Peyer's patch (tissue), 4 donors: ENCODE measurements around the gene SSTR5.

Source experiments
- CTCF ChIP-seq, 6 experiments: fragments of 450-650 bp in 4 of 6; fragments of 200-600 bp in 2 of 6; sonication (generic) in 1 of 6; IDR thresholded peaks; one replicate each; pipeline ENCODE4 v1.5.1; 2017 to 2019; ENCODE audit warnings: antibody characterized with exemption in 6 of 6, mild to moderate bottlenecking in 3 of 6, moderate library complexity in 1 of 6
- POLR2A ChIP-seq, 2 donors: fragments of 450-650 bp; IDR thresholded peaks; one replicate each; pipeline ENCODE4 v1.5.1; 2017; ENCODE audit warnings: antibody characterized with exemption in 2 of 2, mild to moderate bottlenecking in 2 of 2, moderate library complexity in 2 of 2

- TF ChIP-seq CTCF (IDR thresholded peaks at IDR 0.05) (no peak), POLR2A (IDR thresholded peaks at IDR 0.05) (no peak)
These were observed 45.4 kb downstream of the SSTR5 start for GRCh38 chr16:1117926-1118325.
